H1 (cell line): ENCODE data around the gene CASD1. TPM values are rescaled to one million over a fixed set of nuclear protein-coding genes. Genes with fewer than 3 reads are reported as not detected.

Experiments used
- HDAC6 ChIP-seq: IDR thresholded peaks from one replicate; pipeline ENCODE4 v1.7.1; 2012; ENCODE audit warnings: low read depth, mild to moderate bottlenecking, inconsistent platforms, low read length, moderate library complexity
- polyA plus RNA-seq, 7 experiments: library from polyadenylated mRNA; depleted of rRNA in 3 of 7; stranded (reverse) in 5 of 7; unstranded in 2 of 7; fragments of >200 nt in 5 of 7; fragments of 200-250 nt in 2 of 7; gene quantifications; 1 replicate in 5 of 7; 2 replicates in 1 of 7; 4 replicates in 1 of 7; pipeline versions ENCODE4 v1.2.1 to v1.2.3, GENCODE V29; 2011 to 2013; ENCODE audit warnings: missing spikeins in 2 of 7, mixed read lengths in 2 of 7
- total RNA-seq: library from RNA; stranded (reverse); fragmentation: NEBNext Ultra II Directional; extraction: Animal tissue kit (Norgen Biotek cat#: 25700); gene quantifications from 2 replicates; pipeline ENCODE4 v1.2.1, GENCODE V29; 2021
- TF ChIP-seq, protein P1 (sequence below): fragments of 300-600 bp; sonication (generic); IDR thresholded peaks from 2 replicates; pipeline ENCODE4 v1.7.1; 2012; ENCODE audit warnings: low read length, moderate library complexity, mild to moderate bottlenecking, inconsistent platforms; ENCODE audit not compliant: insufficient replicate concordance

CASD1 gene
- total and polyA plus RNA-seq, 2 of the 8 experiments (the other 6 are each of a cell fraction or from before 2014, with no cell fraction given), result 14.2 to 18.8 TPM

GRCh38 chr7:94605031-94605430 lies 95.4 kb downstream of the CASD1 start (continued):
- TF ChIP-seq, protein P1, sequence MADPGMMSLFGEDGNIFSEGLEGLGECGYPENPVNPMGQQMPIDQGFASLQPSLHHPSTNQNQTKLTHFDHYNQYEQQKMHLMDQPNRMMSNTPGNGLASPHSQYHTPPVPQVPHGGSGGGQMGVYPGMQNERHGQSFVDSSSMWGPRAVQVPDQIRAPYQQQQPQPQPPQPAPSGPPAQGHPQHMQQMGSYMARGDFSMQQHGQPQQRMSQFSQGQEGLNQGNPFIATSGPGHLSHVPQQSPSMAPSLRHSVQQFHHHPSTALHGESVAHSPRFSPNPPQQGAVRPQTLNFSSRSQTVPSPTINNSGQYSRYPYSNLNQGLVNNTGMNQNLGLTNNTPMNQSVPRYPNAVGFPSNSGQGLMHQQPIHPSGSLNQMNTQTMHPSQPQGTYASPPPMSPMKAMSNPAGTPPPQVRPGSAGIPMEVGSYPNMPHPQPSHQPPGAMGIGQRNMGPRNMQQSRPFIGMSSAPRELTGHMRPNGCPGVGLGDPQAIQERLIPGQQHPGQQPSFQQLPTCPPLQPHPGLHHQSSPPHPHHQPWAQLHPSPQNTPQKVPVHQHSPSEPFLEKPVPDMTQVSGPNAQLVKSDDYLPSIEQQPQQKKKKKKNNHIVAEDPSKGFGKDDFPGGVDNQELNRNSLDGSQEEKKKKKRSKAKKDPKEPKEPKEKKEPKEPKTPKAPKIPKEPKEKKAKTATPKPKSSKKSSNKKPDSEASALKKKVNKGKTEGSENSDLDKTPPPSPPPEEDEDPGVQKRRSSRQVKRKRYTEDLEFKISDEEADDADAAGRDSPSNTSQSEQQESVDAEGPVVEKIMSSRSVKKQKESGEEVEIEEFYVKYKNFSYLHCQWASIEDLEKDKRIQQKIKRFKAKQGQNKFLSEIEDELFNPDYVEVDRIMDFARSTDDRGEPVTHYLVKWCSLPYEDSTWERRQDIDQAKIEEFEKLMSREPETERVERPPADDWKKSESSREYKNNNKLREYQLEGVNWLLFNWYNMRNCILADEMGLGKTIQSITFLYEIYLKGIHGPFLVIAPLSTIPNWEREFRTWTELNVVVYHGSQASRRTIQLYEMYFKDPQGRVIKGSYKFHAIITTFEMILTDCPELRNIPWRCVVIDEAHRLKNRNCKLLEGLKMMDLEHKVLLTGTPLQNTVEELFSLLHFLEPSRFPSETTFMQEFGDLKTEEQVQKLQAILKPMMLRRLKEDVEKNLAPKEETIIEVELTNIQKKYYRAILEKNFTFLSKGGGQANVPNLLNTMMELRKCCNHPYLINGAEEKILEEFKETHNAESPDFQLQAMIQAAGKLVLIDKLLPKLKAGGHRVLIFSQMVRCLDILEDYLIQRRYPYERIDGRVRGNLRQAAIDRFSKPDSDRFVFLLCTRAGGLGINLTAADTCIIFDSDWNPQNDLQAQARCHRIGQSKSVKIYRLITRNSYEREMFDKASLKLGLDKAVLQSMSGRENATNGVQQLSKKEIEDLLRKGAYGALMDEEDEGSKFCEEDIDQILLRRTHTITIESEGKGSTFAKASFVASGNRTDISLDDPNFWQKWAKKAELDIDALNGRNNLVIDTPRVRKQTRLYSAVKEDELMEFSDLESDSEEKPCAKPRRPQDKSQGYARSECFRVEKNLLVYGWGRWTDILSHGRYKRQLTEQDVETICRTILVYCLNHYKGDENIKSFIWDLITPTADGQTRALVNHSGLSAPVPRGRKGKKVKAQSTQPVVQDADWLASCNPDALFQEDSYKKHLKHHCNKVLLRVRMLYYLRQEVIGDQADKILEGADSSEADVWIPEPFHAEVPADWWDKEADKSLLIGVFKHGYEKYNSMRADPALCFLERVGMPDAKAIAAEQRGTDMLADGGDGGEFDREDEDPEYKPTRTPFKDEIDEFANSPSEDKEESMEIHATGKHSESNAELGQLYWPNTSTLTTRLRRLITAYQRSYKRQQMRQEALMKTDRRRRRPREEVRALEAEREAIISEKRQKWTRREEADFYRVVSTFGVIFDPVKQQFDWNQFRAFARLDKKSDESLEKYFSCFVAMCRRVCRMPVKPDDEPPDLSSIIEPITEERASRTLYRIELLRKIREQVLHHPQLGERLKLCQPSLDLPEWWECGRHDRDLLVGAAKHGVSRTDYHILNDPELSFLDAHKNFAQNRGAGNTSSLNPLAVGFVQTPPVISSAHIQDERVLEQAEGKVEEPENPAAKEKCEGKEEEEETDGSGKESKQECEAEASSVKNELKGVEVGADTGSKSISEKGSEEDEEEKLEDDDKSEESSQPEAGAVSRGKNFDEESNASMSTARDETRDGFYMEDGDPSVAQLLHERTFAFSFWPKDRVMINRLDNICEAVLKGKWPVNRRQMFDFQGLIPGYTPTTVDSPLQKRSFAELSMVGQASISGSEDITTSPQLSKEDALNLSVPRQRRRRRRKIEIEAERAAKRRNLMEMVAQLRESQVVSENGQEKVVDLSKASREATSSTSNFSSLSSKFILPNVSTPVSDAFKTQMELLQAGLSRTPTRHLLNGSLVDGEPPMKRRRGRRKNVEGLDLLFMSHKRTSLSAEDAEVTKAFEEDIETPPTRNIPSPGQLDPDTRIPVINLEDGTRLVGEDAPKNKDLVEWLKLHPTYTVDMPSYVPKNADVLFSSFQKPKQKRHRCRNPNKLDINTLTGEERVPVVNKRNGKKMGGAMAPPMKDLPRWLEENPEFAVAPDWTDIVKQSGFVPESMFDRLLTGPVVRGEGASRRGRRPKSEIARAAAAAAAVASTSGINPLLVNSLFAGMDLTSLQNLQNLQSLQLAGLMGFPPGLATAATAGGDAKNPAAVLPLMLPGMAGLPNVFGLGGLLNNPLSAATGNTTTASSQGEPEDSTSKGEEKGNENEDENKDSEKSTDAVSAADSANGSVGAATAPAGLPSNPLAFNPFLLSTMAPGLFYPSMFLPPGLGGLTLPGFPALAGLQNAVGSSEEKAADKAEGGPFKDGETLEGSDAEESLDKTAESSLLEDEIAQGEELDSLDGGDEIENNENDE, result no peak
- TF ChIP-seq HDAC6, result no peak
